Epithelial cell of proximal tubule (primary cell): Measurements from ENCODE around the gene ETS1. TPM values are rescaled to one million over a fixed set of nuclear protein-coding genes. Genes with fewer than 3 reads are reported as not detected.

Experiments
- DNase-seq: peaks from one replicate; pipeline ENCODE4 v3.0.0-alpha.2; 2011; ENCODE audit warnings: low read depth
- H3K4me3 ChIP-seq: 2 replicates; pipeline ENCODE4 v1.5.1; 2011; ENCODE audit warnings: low read depth, mild to moderate bottlenecking, low read length
- total RNA-seq: library from RNA; depleted of rRNA; stranded (reverse); fragments of >200 nt; gene quantifications from 2 replicates; pipeline ENCODE4 v1.2.3, GENCODE V29; 2015
- TF ChIP-seq, protein P1 (sequence below): conservative IDR thresholded peaks from 2 replicates; pipeline ENCODE4 v1.5.1; 2012; ENCODE audit warnings: low read depth, mild to moderate bottlenecking, low read length

Gene ETS1
- total RNA-seq, 1 donor from 2014 or later, result 76.5 TPM

DNA sequence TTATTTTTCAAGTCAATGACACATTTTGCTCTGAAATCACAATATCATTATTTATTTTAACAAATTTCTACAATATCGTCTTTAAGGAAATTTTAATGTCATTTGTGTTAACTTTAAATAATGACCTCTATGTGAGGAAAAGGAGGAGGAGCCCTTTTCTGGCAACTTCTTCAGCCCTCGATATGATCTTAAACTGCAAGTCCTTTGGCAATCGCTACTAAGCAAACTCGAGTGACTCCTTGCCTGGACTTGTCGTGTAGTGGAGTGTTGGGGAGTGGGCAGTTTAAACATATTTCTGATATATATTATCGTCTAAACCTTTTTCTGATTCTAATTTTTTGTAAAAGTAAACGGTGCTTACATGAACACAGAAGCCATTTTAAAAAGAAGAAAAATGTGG lies 16.7 kb downstream of the ETS1 start:
- no peak for DNase-seq
- TF ChIP-seq, protein P1, sequence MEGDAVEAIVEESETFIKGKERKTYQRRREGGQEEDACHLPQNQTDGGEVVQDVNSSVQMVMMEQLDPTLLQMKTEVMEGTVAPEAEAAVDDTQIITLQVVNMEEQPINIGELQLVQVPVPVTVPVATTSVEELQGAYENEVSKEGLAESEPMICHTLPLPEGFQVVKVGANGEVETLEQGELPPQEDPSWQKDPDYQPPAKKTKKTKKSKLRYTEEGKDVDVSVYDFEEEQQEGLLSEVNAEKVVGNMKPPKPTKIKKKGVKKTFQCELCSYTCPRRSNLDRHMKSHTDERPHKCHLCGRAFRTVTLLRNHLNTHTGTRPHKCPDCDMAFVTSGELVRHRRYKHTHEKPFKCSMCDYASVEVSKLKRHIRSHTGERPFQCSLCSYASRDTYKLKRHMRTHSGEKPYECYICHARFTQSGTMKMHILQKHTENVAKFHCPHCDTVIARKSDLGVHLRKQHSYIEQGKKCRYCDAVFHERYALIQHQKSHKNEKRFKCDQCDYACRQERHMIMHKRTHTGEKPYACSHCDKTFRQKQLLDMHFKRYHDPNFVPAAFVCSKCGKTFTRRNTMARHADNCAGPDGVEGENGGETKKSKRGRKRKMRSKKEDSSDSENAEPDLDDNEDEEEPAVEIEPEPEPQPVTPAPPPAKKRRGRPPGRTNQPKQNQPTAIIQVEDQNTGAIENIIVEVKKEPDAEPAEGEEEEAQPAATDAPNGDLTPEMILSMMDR, result no peak
- no peak overlapping the region for H3K4me3 ChIP-seq

DNA sequence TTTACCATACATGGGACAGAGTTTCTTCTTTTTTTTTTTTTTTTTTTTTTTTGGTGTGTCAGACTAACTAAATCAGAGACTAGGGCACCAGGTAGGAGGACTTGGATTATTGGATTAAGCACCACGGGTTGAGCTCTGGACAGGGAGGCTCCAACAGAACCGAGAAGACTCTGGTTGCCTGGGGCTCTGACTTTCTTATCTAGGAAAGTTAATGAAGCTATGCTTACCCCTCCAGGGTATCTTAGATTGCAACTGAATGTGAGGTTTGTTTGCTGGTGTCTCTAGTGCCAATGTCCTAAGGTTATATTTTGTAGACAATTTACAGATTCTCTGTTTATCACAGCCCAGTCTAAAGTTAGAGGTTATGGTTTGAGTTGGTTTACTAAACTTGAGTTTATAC lies 18.1 kb downstream of the ETS1 start:
- TF ChIP-seq, protein P1, result no peak
- no peak for DNase-seq
- H3K4me3 ChIP-seq, result no peak overlapping the region

GRCh38 chr11:128568166-128568778 lies 19.1 kb downstream of the ETS1 start:
- H3K4me3 ChIP-seq, result no peak overlapping the region
- TF ChIP-seq, protein P1, result no peak
- no peak for DNase-seq

GRCh38 chr11:128567130-128567529 lies 20.2 kb downstream of the ETS1 start:
- no peak overlapping the region for H3K4me3 ChIP-seq
- no peak for DNase-seq
- TF ChIP-seq, protein P1, result no peak

DNA sequence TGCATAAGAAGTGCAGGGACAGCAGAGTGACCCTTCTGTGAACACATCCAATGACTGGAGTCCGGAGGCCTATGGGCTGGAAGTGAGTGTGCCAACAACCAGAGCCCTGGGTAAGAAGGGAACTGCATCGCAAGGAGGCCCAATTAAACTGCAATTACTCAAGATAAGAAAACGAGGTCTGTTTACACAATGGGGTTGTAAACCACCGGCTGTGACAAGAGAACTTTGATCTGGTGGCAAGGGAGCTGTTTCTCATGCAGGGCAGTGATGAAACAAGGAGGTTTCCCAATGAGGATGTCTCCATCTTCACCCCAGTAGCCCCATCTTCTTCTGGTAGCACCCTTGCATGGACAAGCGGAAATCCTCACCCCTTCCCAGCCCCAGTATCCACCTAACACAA lies 21.5 kb downstream of the ETS1 start:
- TF ChIP-seq, protein P1, result no peak
- DNase-seq, result no peak

DNA sequence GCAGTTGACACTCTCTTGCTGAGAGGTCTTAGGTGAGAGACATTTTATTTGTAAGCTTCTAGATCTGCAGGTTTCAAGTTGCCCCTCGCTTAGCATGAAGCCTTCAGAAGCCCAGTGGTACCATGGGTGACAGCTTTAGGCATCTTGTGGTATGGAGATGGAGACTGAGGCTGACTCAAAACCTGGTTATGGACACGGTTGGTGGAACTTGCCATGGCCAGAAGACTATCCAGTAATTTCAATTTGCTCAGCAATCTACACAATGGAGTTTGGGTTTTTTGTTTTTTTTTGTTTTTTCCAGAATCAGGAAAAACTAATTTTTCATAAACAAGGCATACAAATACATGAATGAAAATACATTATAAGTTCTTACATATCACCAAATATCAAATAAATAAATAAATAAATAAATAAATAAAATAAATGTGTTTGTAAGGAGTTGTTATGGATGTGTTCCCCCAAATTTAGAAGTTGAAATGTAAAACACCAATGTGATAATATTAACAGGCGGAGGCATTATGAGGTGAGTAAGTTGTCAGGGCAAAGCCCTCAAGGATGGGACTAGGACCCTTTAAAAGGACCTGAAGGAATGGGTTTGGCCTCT lies 22.6 kb downstream of the ETS1 start:
- no peak for DNase-seq
- H3K4me3 ChIP-seq, result no peak overlapping the region
- TF ChIP-seq, protein P1, result no peak

More for the DNA sequence above, 21.5 kb downstream of the ETS1 start:
- H3K4me3 ChIP-seq, result no peak overlapping the region
